ENCODE results near the gene EIF5B. TPM values are rescaled to one million over a fixed set of nuclear protein-coding genes. Genes with fewer than 3 reads are reported as not detected.

The EIF5B gene
- total and polyA plus RNA-seq, 2 of the 4 experiments (the other 2 are of a cell fraction), result 19.7 to 21.8 TPM

GRCh38 chr2:99342536-99342935 lies 5.3 kb downstream of the EIF5B start:
- H3K4me3 ChIP-seq (ENCODE audit: insufficient read depth, low read depth, low read length), result no peak overlapping the region
- H2BK120ac ChIP-seq (ENCODE audit: low read depth, low read length), result no peak overlapping the region
- no peak overlapping the region for H3K4me2 ChIP-seq (ENCODE audit: low read depth, low read length)
- CTCF ChIA-PET, result no interaction called here
- no peak overlapping the region for H2AFZ ChIP-seq (replicated peaks; ENCODE audit: low read length, poor library complexity)
- TF ChIP-seq FOS (IDR thresholded peaks at IDR 0.05; ENCODE audit: low read depth, low read length) (no peak), RCOR1 (IDR thresholded peaks at IDR 0.05; ENCODE audit: insufficient replicate concordance, low read length) (no peak), SMC3 (IDR thresholded peaks at IDR 0.05; ENCODE audit: low read depth, low read length) (no peak), CHD1 (IDR thresholded peaks at IDR 0.05; ENCODE audit: low read depth, low read length) (no peak), MAZ (IDR thresholded peaks at IDR 0.05; ENCODE audit: borderline replicate concordance, low read depth, low read length) (no peak), MAFK (IDR thresholded peaks at IDR 0.05; ENCODE audit: low read depth, low read length) (no peak), USF2 (IDR thresholded peaks at IDR 0.05; ENCODE audit: low read depth, low read length) (no peak), BHLHE40 (IDR thresholded peaks at IDR 0.05; ENCODE audit: low read depth, low read length) (no peak), CEBPB (IDR thresholded peaks at IDR 0.05; ENCODE audit: low read depth, low read length) (no peak), RFX5 (IDR thresholded peaks at IDR 0.05; ENCODE audit: low read depth, low read length) (no peak), RAD21 (IDR thresholded peaks at IDR 0.05; ENCODE audit: low read length) (no peak), CTCF (conservative IDR thresholded peaks at IDR 0.05; ENCODE audit: low read depth, low read length) (no peak), POLR2A (IDR thresholded peaks at IDR 0.05; ENCODE audit: low read depth, low read length) (no peak), NFE2L2 (IDR thresholded peaks at IDR 0.05; ENCODE audit: low read depth, low read length) (no peak), MXI1 (IDR thresholded peaks at IDR 0.05; ENCODE audit: borderline replicate concordance, low read depth, low read length) (no peak), ELK1 (IDR thresholded peaks at IDR 0.05; ENCODE audit: borderline replicate concordance, low read depth, low read length) (no peak)
- H3K4me1 ChIP-seq (ENCODE audit: control insufficient read depth, insufficient read depth, low read length), result no peaks in the 10 kb centered on the region
- in situ Hi-C loops (cut with MboI; ENCODE audit: low sequenced_read_pairs), result no loop called here
- DNase-seq, result no peak
- ATAC-seq (ENCODE audit: low read depth), result no peak
- H4K20me1 ChIP-seq (ENCODE audit: insufficient read depth, low read length), result peaks cover 60% of the 10 kb centered on the region
- no peak overlapping the region for H3K27ac ChIP-seq (ENCODE audit: insufficient read depth, low read length)
- no peak overlapping the region for H2AK9ac ChIP-seq (replicated peaks; ENCODE audit: low read depth, low read length, poor library complexity)
- no peak overlapping the region for H3K14ac ChIP-seq (replicated peaks; ENCODE audit: low read depth, low read length)
- no peak overlapping the region for H3K23ac ChIP-seq (ENCODE audit: low read depth, low read length)
- BruUV-seq (replicated peaks), result no TSS peak
- intact Hi-C loops (cut with micrococcal nuclease), result no loop called here
- H2AK5ac ChIP-seq (ENCODE audit: low read depth, low read length), result no peak overlapping the region
- POLR2A ChIA-PET (ENCODE audit: unreplicated experiment), result no interaction called here
- H2BK20ac ChIP-seq (ENCODE audit: low read depth, low read length), result no peak overlapping the region
- H3K18ac ChIP-seq (ENCODE audit: low read depth, low read length), result no peak overlapping the region
- no peak overlapping the region for H3K4ac ChIP-seq (ENCODE audit: low read depth, low read length)
- peaks cover 3 to 42% of the 10 kb centered on the region in 2 experiments for H3K79me1 ChIP-seq (ENCODE audit: low read depth in 1 of 2, low read length in 2 of 2)
- dilution Hi-C loops (cut with HindIII; ENCODE audit: low sequenced_read_pairs, unreplicated experiment), result no loop called here
- H3K9me1 ChIP-seq (ENCODE audit: insufficient read depth, low read length), result peaks cover 3% of the 10 kb centered on the region; the same call in 1 of the 2 replicates
- H4K5ac ChIP-seq (ENCODE audit: low read depth, low read length), result no peak overlapping the region
- no peaks in the 10 kb centered on the region for H3K36me3 ChIP-seq (ENCODE audit: control insufficient read depth, insufficient read depth, low read length)
- H3K27me3 ChIP-seq (ENCODE audit: control insufficient read depth, insufficient read depth, low read length), result no peaks in the 10 kb centered on the region
- H3K56ac ChIP-seq (ENCODE audit: extremely low read depth, insufficient read depth, low read length), result no peak overlapping the region
- H4K8ac ChIP-seq (ENCODE audit: low read depth in 2 of 2, low read length in 2 of 2), result no peak overlapping the region
- H4K91ac ChIP-seq (ENCODE audit: insufficient read depth, low read depth, low read length), result no peak overlapping the region
- WGBS, 2 experiments (ENCODE audit: extremely low coverage in 2 of 2, insufficient read length in 1 of 2), result no CpG with 5 or more reads among the region's 2 CpGs
- H3K9ac ChIP-seq (ENCODE audit: low read depth, low read length), result no peak overlapping the region
- H2BK5ac ChIP-seq (ENCODE audit: low read depth, low read length, poor library complexity, severe bottlenecking), result no peak overlapping the region
- no peak overlapping the region for H2BK15ac ChIP-seq (ENCODE audit: low read depth, low read length)
- H3K9me3 ChIP-seq (ENCODE audit: control insufficient read depth, insufficient read depth, low read length), result no peaks in the 10 kb centered on the region
